Fibroblast of lung (primary cell): ENCODE data around the gene TSEN2. TPM values are rescaled to one million over a fixed set of nuclear protein-coding genes. Genes with fewer than 3 reads are reported as not detected.

Experiments
- DNase-seq, 2 donors: peaks; one replicate each; pipeline versions ENCODE4 v3.0.0 to v3.0.0-alpha.2; 2010; ENCODE audit warnings: low read depth in 2 of 2
- H2AFZ ChIP-seq: 2 replicates; pipeline ENCODE4 v1.5.1; 2012; ENCODE audit warnings: low read length, control low read depth, inconsistent platforms
- H3K27ac ChIP-seq: 2 replicates; pipeline ENCODE4 v1.5.1; 2011; ENCODE audit warnings: low read length, control low read depth; ENCODE audit not compliant: insufficient read depth
- H3K27me3 ChIP-seq: 2 replicates; pipeline ENCODE4 v1.5.1; 2011; ENCODE audit warnings: mild to moderate bottlenecking, low read length; ENCODE audit not compliant: control insufficient read depth, insufficient read depth
- H3K36me3 ChIP-seq: 2 replicates; pipeline ENCODE4 v1.5.1; 2011; ENCODE audit warnings: low read length; ENCODE audit not compliant: control insufficient read depth, insufficient read depth
- H3K4me1 ChIP-seq: 2 replicates; pipeline ENCODE4 v1.5.1; 2011; ENCODE audit warnings: low read length; ENCODE audit not compliant: control insufficient read depth, insufficient read depth; ENCODE audit errors: extremely low read depth
- H3K4me2 ChIP-seq: 2 replicates; pipeline ENCODE4 v1.5.1; 2011; ENCODE audit warnings: low read length, control low read depth; ENCODE audit not compliant: insufficient read depth; ENCODE audit errors: extremely low read depth
- H3K4me3 ChIP-seq, 4 experiments: fragments of 200-600 bp in 1 of 4; sonication (generic) in 1 of 4; replicated peaks in 1 of 4; 2 replicates each; pipeline ENCODE4 v1.5.1; 2011 to 2016; ENCODE audit warnings: low read length in 4 of 4, low read depth in 3 of 4, mild to moderate bottlenecking in 3 of 4, control low read depth in 2 of 4, inconsistent platforms in 1 of 4, mixed read lengths in 1 of 4; ENCODE audit not compliant: insufficient read depth in 1 of 4; ENCODE audit errors: control extremely low read depth in 1 of 4
- H3K79me2 ChIP-seq: 2 replicates; pipeline ENCODE4 v1.5.1; 2012; ENCODE audit warnings: mild to moderate bottlenecking, low read length, inconsistent platforms; ENCODE audit not compliant: control insufficient read depth, insufficient read depth
- H3K9ac ChIP-seq: 2 replicates; pipeline ENCODE4 v1.5.1; 2011; ENCODE audit warnings: mild to moderate bottlenecking, low read length, control low read depth; ENCODE audit not compliant: insufficient read depth
- H3K9me3 ChIP-seq: 2 replicates; pipeline ENCODE4 v1.5.1; 2012; ENCODE audit warnings: low read depth, low read length; ENCODE audit not compliant: control insufficient read depth, insufficient read depth
- H4K20me1 ChIP-seq: 2 replicates; pipeline ENCODE4 v1.5.1; 2011; ENCODE audit warnings: low read length; ENCODE audit not compliant: control insufficient read depth, insufficient read depth; ENCODE audit errors: extremely low read depth
- EZH2 ChIP-seq: IDR thresholded peaks from 2 replicates; pipeline ENCODE4 v1.5.1; 2012; ENCODE audit warnings: low read length, control low read depth, mild to moderate bottlenecking; ENCODE audit errors: missing control alignments
- polyA plus RNA-seq, 2 donors: library from polyadenylated mRNA; depleted of rRNA in 1 of 2; stranded (reverse) in 1 of 2; unstranded in 1 of 2; fragments of >200 nt; gene quantifications; 2 replicates each; pipeline ENCODE4 v1.2.1, GENCODE V29; 2011 to 2012; ENCODE audit warnings: missing spikeins in 1 of 2
- total RNA-seq: library from RNA; depleted of rRNA; stranded (reverse); fragments of >200 nt; gene quantifications from 2 replicates; pipeline ENCODE4 v1.2.1, GENCODE V29; 2014
- TF ChIP-seq, protein P1 (sequence below), 2 donors: IDR thresholded peaks in 1 of 2; conservative IDR thresholded peaks in 1 of 2; 1 replicate in 1 of 2; 2 replicates in 1 of 2; pipeline ENCODE4 v1.5.1; 2011 to 2012; ENCODE audit warnings: low read length in 2 of 2, control low read depth in 1 of 2, inconsistent platforms in 1 of 2, low read depth in 1 of 2, mild to moderate bottlenecking in 1 of 2

Gene TSEN2
- total and polyA plus RNA-seq, 2 donors (not counting 1 experiment from before 2014, with no cell fraction given), result 9.8 to 14.4 TPM

DNA sequence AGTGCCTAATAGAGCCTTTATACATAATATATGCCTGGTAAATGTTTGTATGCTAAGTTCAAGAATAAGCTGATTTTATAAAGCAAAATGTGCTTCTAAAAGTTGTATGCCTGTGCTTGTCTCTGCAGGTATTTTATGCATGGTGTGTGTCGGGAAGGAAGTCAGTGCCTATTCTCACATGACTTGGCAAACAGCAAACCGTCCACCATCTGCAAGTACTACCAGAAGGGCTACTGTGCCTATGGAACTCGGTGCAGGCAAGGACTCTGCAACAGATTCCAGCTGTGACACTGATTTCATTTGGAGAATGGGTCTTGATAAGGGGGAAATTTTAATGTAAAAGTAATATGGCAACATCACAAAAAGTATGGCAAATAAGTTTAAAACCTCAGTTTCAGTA, 84.5 kb downstream of the TSEN2 start:
- H3K9ac ChIP-seq, result no peak overlapping the region
- no peak for DNase-seq
- H3K79me2 ChIP-seq, result peaks cover 50% of the 10 kb centered on the region
- H3K4me1 ChIP-seq, result no peaks in the 10 kb centered on the region
- H4K20me1 ChIP-seq, result no peaks in the 10 kb centered on the region
- no peak for TF ChIP-seq EZH2
- TF ChIP-seq, protein P1, sequence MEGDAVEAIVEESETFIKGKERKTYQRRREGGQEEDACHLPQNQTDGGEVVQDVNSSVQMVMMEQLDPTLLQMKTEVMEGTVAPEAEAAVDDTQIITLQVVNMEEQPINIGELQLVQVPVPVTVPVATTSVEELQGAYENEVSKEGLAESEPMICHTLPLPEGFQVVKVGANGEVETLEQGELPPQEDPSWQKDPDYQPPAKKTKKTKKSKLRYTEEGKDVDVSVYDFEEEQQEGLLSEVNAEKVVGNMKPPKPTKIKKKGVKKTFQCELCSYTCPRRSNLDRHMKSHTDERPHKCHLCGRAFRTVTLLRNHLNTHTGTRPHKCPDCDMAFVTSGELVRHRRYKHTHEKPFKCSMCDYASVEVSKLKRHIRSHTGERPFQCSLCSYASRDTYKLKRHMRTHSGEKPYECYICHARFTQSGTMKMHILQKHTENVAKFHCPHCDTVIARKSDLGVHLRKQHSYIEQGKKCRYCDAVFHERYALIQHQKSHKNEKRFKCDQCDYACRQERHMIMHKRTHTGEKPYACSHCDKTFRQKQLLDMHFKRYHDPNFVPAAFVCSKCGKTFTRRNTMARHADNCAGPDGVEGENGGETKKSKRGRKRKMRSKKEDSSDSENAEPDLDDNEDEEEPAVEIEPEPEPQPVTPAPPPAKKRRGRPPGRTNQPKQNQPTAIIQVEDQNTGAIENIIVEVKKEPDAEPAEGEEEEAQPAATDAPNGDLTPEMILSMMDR (conservative IDR thresholded peaks at IDR 0.05 in 1 of 2, IDR thresholded peaks at IDR 0.05 in 1 of 2; ENCODE audit: low read depth in 1 of 2, low read length in 2 of 2), result no peak
- H3K27me3 ChIP-seq, result no peaks in the 10 kb centered on the region
- no peaks in the 10 kb centered on the region for H3K9me3 ChIP-seq
- H3K27ac ChIP-seq, result no peak overlapping the region
- no peak overlapping the region for H3K4me2 ChIP-seq
- peaks cover 20% of the 10 kb centered on the region for H3K36me3 ChIP-seq
- H3K4me3 ChIP-seq, result no peak overlapping the region
- no peak overlapping the region for H2AFZ ChIP-seq

DNA sequence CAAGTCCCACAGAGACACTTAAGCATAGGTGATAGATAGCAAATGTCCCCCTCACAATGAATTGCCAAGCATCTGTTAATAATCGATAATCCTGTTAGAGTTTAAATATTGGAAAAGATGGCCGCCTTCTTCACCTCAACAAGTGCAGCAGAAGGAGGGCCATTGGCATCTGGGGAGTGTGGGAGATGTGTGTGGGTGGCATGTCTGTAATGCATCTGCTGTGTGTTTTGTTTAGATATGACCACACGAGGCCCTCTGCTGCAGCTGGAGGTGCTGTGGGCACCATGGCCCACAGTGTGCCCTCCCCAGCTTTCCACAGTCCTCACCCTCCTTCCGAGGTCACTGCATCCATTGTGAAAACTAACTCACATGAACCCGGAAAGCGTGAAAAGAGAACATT, 85.6 kb downstream of the TSEN2 start:
- no peak overlapping the region for H3K9ac ChIP-seq
- H3K4me3 ChIP-seq, result no peak overlapping the region
- no peak overlapping the region for H2AFZ ChIP-seq
- peaks cover 41% of the 10 kb centered on the region for H3K79me2 ChIP-seq
- peaks cover 5% of the 10 kb centered on the region for H3K4me1 ChIP-seq
- H3K9me3 ChIP-seq, result no peaks in the 10 kb centered on the region
- H3K4me2 ChIP-seq, result no peak overlapping the region
- no peaks in the 10 kb centered on the region for H3K27me3 ChIP-seq
- TF ChIP-seq, protein P1 (conservative IDR thresholded peaks at IDR 0.05 in 1 of 2, IDR thresholded peaks at IDR 0.05 in 1 of 2; ENCODE audit: low read depth in 1 of 2, low read length in 2 of 2), result no peak
- TF ChIP-seq EZH2, result no peak
- no peak overlapping the region for H3K27ac ChIP-seq
- no peaks in the 10 kb centered on the region for H4K20me1 ChIP-seq
- DNase-seq, result no peak
- H3K36me3 ChIP-seq, result peaks cover 27% of the 10 kb centered on the region

DNA sequence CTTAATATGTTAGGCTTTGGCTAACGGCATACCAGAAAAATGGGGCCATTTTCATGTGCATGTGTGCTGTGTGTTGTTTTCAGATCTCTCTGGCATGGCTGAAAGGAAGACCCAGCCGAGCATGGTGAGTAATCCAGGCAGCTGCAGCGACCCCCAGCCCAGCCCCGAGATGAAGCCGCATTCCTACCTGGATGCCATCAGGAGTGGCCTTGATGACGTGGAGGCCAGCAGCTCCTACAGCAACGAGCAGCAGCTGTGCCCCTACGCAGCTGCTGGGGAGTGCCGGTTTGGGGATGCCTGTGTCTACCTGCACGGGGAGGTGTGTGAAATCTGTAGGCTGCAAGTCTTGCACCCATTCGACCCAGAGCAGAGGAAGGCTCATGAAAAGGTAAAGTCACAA, 87.7 kb downstream of the TSEN2 start:
- no peak overlapping the region for H2AFZ ChIP-seq
- H3K79me2 ChIP-seq, result peaks cover 22% of the 10 kb centered on the region
- H3K27me3 ChIP-seq, result no peaks in the 10 kb centered on the region
- H3K4me1 ChIP-seq, result peaks cover 8% of the 10 kb centered on the region
- H3K36me3 ChIP-seq, result peaks cover 28% of the 10 kb centered on the region
- H3K9ac ChIP-seq, result no peak overlapping the region
- H4K20me1 ChIP-seq, result no peaks in the 10 kb centered on the region
- H3K27ac ChIP-seq, result no peak overlapping the region
- no peak overlapping the region for H3K4me2 ChIP-seq
- no peak for DNase-seq
- H3K4me3 ChIP-seq, result no peak overlapping the region
- TF ChIP-seq, protein P1 (conservative IDR thresholded peaks at IDR 0.05 in 1 of 2, IDR thresholded peaks at IDR 0.05 in 1 of 2; ENCODE audit: low read depth in 1 of 2, low read length in 2 of 2), result no peak
- TF ChIP-seq EZH2, result no peak
- H3K9me3 ChIP-seq, result no peaks in the 10 kb centered on the region
